Nephron (organoid): ENCODE measurements around the gene ITSN2.

Experiments
- H3K27ac Mint-ChIP-seq, 3 experiments: 2 replicates each; pipeline ENCODE4 v1.8.0; 2020; ENCODE audit warnings: mixed read lengths in 3 of 3, mild to moderate bottlenecking in 2 of 3, moderate library complexity in 1 of 3
- H3K27me3 Mint-ChIP-seq: 2 replicates; pipeline ENCODE4 v1.8.0; 2021; ENCODE audit warnings: low read depth, mild to moderate bottlenecking, moderate library complexity, mixed read lengths
- H3K36me3 Mint-ChIP-seq: 2 replicates; pipeline ENCODE4 v1.8.0; 2020; ENCODE audit warnings: low read depth, mixed read lengths
- H3K4me1 Mint-ChIP-seq: 2 replicates; pipeline ENCODE4 v1.8.0; 2020; ENCODE audit warnings: mixed read lengths
- H3K4me3 Mint-ChIP-seq, 3 experiments: 2 replicates each; pipeline ENCODE4 v1.8.0; 2020; ENCODE audit warnings: mild to moderate bottlenecking in 3 of 3, mixed read lengths in 3 of 3, moderate library complexity in 2 of 3
- H3K9me3 Mint-ChIP-seq: 2 replicates; pipeline ENCODE4 v1.8.0; 2020; ENCODE audit warnings: mixed read lengths
- TF ChIP-seq, protein P1 (sequence below), 3 experiments: fragments of 200-600 bp; sonication (generic); IDR thresholded peaks; one replicate each; pipeline ENCODE4 v1.5.0; 2021; ENCODE audit warnings: antibody characterized with exemption in 3 of 3; ENCODE audit not compliant: unreplicated experiment in 3 of 3

ITSN2 gene

DNA sequence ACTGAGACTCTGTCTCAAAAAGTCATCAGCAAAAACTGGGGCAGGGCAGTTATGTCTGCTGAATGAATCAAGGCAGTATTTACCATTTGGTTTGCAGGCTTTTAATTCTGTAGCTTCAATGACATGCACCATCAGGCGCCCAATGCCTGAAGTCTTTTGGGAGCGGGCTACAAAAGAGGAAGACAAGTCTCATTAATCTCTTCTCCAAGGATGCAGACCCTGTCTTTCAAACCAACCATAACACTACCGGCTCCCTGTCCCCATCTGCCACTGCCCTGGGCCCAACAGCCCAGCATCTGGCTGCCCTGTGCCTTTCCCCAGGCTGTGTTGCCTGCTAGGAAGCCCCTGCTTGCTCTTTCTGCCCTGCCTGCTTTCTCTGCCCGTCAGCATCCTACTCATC is 155.2 kb downstream of the ITSN2 start:
- H3K27me3 Mint-ChIP-seq: no peaks in the 10 kb centered on the region

DNA sequence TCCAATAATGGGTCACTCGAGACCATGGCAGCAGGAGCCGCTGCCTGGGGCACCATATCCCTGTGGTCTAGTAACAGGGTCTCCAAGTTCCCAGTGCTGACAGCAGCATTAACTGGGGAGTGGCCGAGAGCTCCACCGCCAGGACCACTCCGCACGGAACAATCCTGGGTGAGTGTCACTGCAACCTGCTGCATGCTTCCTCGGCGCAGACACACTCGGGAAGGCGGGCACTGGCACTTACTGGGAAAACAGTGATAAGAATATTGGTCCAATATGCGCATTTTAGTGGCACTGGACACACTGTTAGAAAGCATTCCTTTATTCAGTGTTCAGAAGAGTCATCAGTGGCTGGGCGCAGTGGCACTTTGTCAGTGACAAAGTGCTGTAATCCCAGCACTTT is 155.8 kb downstream of the ITSN2 start:
- no peaks in the 10 kb centered on the region for H3K9me3 Mint-ChIP-seq
- no peak overlapping the region for H3K27ac Mint-ChIP-seq
- H3K27me3 Mint-ChIP-seq: no peaks in the 10 kb centered on the region
- peaks cover 18% of the 10 kb centered on the region for H3K4me1 Mint-ChIP-seq
- TF ChIP-seq, protein P1, sequence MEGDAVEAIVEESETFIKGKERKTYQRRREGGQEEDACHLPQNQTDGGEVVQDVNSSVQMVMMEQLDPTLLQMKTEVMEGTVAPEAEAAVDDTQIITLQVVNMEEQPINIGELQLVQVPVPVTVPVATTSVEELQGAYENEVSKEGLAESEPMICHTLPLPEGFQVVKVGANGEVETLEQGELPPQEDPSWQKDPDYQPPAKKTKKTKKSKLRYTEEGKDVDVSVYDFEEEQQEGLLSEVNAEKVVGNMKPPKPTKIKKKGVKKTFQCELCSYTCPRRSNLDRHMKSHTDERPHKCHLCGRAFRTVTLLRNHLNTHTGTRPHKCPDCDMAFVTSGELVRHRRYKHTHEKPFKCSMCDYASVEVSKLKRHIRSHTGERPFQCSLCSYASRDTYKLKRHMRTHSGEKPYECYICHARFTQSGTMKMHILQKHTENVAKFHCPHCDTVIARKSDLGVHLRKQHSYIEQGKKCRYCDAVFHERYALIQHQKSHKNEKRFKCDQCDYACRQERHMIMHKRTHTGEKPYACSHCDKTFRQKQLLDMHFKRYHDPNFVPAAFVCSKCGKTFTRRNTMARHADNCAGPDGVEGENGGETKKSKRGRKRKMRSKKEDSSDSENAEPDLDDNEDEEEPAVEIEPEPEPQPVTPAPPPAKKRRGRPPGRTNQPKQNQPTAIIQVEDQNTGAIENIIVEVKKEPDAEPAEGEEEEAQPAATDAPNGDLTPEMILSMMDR (IDR thresholded peaks at IDR 0.05; ENCODE audit: unreplicated experiment in 3 of 3): no peak
- H3K4me3 Mint-ChIP-seq: no peak overlapping the region
- peaks cover 45% of the 10 kb centered on the region for H3K36me3 Mint-ChIP-seq

More for the DNA sequence above, 155.2 kb downstream of the ITSN2 start:
- TF ChIP-seq, protein P1 (IDR thresholded peaks at IDR 0.05; ENCODE audit: unreplicated experiment in 3 of 3): no peak
- H3K4me1 Mint-ChIP-seq: peaks cover 14% of the 10 kb centered on the region
- H3K36me3 Mint-ChIP-seq: peaks cover 44% of the 10 kb centered on the region
- no peak overlapping the region for H3K4me3 Mint-ChIP-seq
- H3K9me3 Mint-ChIP-seq: no peaks in the 10 kb centered on the region
- H3K27ac Mint-ChIP-seq: no peak overlapping the region

DNA sequence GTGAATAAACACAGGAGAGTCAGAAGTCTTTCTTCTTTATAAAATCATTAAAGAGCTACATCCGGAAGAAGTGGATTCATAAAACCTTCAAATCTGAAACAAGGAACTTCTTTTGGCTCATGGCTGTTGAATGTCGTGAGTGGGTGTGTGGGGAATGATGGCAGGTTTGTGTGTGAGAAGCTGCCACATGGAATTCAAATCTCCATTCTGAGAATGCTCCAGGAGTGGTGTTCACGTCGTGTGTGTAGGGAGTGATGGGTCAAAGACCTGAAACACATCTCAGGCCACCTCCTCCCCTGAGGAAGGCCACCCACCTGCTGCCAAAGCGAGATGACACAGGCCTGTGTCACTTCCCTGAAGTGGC is 156.6 kb downstream of the ITSN2 start:
- H3K27me3 Mint-ChIP-seq: no peaks in the 10 kb centered on the region
- H3K4me3 Mint-ChIP-seq: no peak overlapping the region
- TF ChIP-seq, protein P1 (IDR thresholded peaks at IDR 0.05; ENCODE audit: unreplicated experiment in 3 of 3): no peak
- H3K36me3 Mint-ChIP-seq: peaks cover 45% of the 10 kb centered on the region
- peaks cover 24% of the 10 kb centered on the region for H3K4me1 Mint-ChIP-seq
- H3K27ac Mint-ChIP-seq: no peak overlapping the region
- no peaks in the 10 kb centered on the region for H3K9me3 Mint-ChIP-seq

DNA sequence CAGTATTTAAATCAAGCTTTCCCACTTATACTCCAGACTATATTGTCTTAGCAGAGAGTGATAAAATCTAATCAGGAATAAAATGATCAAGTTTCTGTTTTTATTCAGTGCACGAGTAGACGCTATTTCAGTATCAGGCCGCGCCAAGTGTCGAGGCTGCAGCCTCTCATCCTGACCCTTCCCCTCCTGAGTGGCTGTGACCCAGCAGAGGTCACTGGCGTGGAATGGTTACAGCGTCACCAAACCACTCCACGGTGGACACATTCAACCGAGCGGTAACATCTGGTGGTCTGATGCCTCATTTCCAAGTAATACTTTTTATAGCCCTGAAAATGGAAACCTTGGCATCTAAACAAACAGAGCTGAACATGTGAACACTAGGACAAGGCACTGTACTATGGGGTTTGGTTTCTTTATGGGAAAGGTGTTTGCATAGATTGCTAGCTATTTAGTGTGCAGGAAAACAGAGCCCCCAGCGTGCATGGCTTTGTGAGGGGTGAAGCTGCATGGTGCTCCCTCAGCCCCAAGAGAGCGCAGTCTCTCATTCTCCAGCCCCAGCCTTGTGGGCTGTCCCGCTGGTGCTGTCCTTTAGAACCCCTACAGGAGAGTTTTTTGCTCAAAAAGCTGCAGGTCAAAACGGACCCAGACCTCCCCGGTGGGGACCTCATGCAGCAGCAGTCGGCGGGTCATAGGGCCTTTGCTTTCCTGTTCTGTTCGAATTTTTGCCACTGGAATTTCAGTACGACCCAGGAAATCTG is 157.1 kb downstream of the ITSN2 start:
- no peaks in the 10 kb centered on the region for H3K27me3 Mint-ChIP-seq
- peaks cover 24% of the 10 kb centered on the region for H3K4me1 Mint-ChIP-seq
- H3K27ac Mint-ChIP-seq: no peak overlapping the region
- TF ChIP-seq, protein P1 (IDR thresholded peaks at IDR 0.05; ENCODE audit: unreplicated experiment in 3 of 3): no peak
- H3K9me3 Mint-ChIP-seq: peaks cover 4% of the 10 kb centered on the region
- no peak overlapping the region for H3K4me3 Mint-ChIP-seq
- H3K36me3 Mint-ChIP-seq: peaks cover 41% of the 10 kb centered on the region

DNA sequence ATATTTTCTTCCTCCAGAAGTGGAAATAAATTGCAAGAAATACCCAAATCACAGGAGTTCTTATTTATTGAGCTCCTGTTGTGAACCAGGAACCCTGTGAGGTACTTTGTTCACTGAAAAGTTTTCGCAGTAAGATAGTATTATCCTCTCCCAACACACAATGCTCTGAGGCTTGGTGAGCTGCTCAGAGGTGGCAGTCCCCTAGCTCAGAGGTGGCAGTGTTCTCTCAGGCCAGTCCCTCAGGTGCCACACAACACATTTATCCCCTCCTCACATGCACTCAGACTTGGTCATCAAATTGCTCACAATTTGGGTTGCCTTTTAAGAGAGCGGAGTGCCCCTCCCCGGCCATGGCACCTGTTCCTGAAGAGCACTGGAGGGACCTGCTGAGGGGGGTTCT is 159.5 kb downstream of the ITSN2 start:
- Mint-ChIP-seq H3K27me3 (peaks cover 5% of the 10 kb centered on the region), H3K36me3 (peaks cover 40% of the 10 kb centered on the region), H3K4me3 (no peak overlapping the region), H3K27ac (no peak overlapping the region), H3K4me1 (peaks cover 24% of the 10 kb centered on the region), H3K9me3 (peaks cover 16% of the 10 kb centered on the region)
- TF ChIP-seq, protein P1 (IDR thresholded peaks at IDR 0.05; ENCODE audit: unreplicated experiment in 3 of 3): no peak
